ENCODE measurements around the gene TMC6.

TMC6 gene

GRCh38 chr17:78109489-78109761, 19.1 kb downstream of the TMC6 start:
- Histone ChIP-seq H3K36me3 (ENCODE audit: insufficient read depth, low read length) (no peaks in the 10 kb centered on the region; the same call in 1 of the 2 replicates), H3K9me3 (ENCODE audit: low read depth, low read length) (no peaks in the 10 kb centered on the region), H3K4me3 (no peak overlapping the region), H3K9ac (ENCODE audit: insufficient read length) (no peak overlapping the region), H3K27ac (no peak overlapping the region)
- DNase-seq (ENCODE audit: low read depth, low spot score), result no peak
- TF ChIP-seq FOXP2 (optimal IDR thresholded peaks at IDR 0.05; ENCODE audit: control extremely low read depth, extremely low read length, insufficient read depth) (no peak), EZH2 (IDR thresholded peaks at IDR 0.05) (no peak), POLR2AphosphoS5 (IDR thresholded peaks at IDR 0.05; ENCODE audit: borderline replicate concordance, low read depth, low read length) (no peak)

- H3K36me3 ChIP-seq (ENCODE audit: insufficient read depth, low read length), result no peaks in the 10 kb centered on the region; the same call in 1 of the 2 replicates
- H3K9me3 ChIP-seq (ENCODE audit: low read depth, low read length), result no peaks in the 10 kb centered on the region
- no peak overlapping the region for H3K4me3 ChIP-seq
- no peak for DNase-seq (ENCODE audit: low read depth, low spot score)
- no peak overlapping the region for H3K27ac ChIP-seq
- TF ChIP-seq EZH2 (IDR thresholded peaks at IDR 0.05), result no peak
- no peak for TF ChIP-seq POLR2AphosphoS5 (IDR thresholded peaks at IDR 0.05; ENCODE audit: borderline replicate concordance, low read depth, low read length)
- no peak for TF ChIP-seq FOXP2 (optimal IDR thresholded peaks at IDR 0.05; ENCODE audit: control extremely low read depth, extremely low read length, insufficient read depth)
- H3K9ac ChIP-seq (ENCODE audit: insufficient read length), result no peak overlapping the region
Measured at GRCh38 chr17:78108726-78109488, 19.6 kb downstream of the TMC6 start.

- H3K36me3 ChIP-seq (ENCODE audit: insufficient read depth, low read length), result no peaks in the 10 kb centered on the region; the same call in 1 of the 2 replicates
- H3K9ac ChIP-seq (ENCODE audit: insufficient read length), result no peak overlapping the region
- H3K9me3 ChIP-seq (ENCODE audit: low read depth, low read length), result no peaks in the 10 kb centered on the region
- no peak overlapping the region for H3K27ac ChIP-seq
- DNase-seq (ENCODE audit: low read depth, low spot score), result no peak
- H3K4me3 ChIP-seq, result no peak overlapping the region
- TF ChIP-seq EZH2 (IDR thresholded peaks at IDR 0.05), result no peak
- TF ChIP-seq FOXP2 (optimal IDR thresholded peaks at IDR 0.05; ENCODE audit: control extremely low read depth, extremely low read length, insufficient read depth), result no peak
- TF ChIP-seq POLR2AphosphoS5 (IDR thresholded peaks at IDR 0.05; ENCODE audit: borderline replicate concordance, low read depth, low read length), result no peak
Measured at GRCh38 chr17:78107976-78108725, 20.4 kb downstream of the TMC6 start.

GRCh38 chr17:78107457-78107856, 21.1 kb downstream of the TMC6 start:
- no peak for TF ChIP-seq FOXP2 (optimal IDR thresholded peaks at IDR 0.05; ENCODE audit: control extremely low read depth, extremely low read length, insufficient read depth)
- TF ChIP-seq EZH2 (IDR thresholded peaks at IDR 0.05), result no peak
- no peak for TF ChIP-seq POLR2AphosphoS5 (IDR thresholded peaks at IDR 0.05; ENCODE audit: borderline replicate concordance, low read depth, low read length)
- H3K27ac ChIP-seq, result peak overlapping the region; percentile 12; the same call in 1 of the 2 replicates
- no peak overlapping the region for H3K4me3 ChIP-seq
- H3K36me3 ChIP-seq (ENCODE audit: insufficient read depth, low read length), result no peaks in the 10 kb centered on the region; the same call in 1 of the 2 replicates
- DNase-seq (ENCODE audit: low read depth, low spot score), result no peak
- no peaks in the 10 kb centered on the region for H3K9me3 ChIP-seq (ENCODE audit: low read depth, low read length)
- H3K9ac ChIP-seq (ENCODE audit: insufficient read length), result no peak overlapping the region

DNA sequence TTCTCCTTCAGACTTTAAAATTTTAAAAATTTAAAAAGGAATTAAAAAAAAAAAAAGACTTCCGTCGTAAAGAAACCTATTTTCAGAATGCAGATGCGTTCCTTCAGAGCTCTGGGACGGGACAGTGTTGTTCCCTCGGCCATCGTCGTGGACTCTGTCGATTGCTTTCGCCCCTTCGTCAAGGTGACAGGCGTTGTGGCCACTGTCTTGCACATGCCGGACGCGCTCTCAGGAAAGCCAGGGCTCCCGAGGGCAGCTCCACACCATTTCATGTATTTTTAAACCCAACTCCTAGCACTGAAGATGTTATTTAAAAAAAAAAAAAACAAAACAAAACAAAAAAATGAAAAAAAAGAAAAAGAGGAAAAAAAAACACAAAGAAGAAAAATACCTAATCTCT, 22.3 kb downstream of the TMC6 start:
- Histone ChIP-seq H3K9ac (ENCODE audit: insufficient read length) (no peak overlapping the region), H3K27ac (no peak overlapping the region), H3K9me3 (ENCODE audit: low read depth, low read length) (no peaks in the 10 kb centered on the region; the same call in 1 of the 2 replicates), H3K4me3 (no peak overlapping the region), H3K36me3 (ENCODE audit: insufficient read depth, low read length) (peaks cover 8% of the 10 kb centered on the region; the same call in 1 of the 2 replicates)
- DNase-seq (ENCODE audit: low read depth, low spot score), result no peak
- TF ChIP-seq EZH2 (IDR thresholded peaks at IDR 0.05) (no peak), FOXP2 (optimal IDR thresholded peaks at IDR 0.05; ENCODE audit: control extremely low read depth, extremely low read length, insufficient read depth) (no peak), POLR2AphosphoS5 (IDR thresholded peaks at IDR 0.05; ENCODE audit: borderline replicate concordance, low read depth, low read length) (no peak)

GRCh38 chr17:78105551-78105950, 23.0 kb downstream of the TMC6 start:
- H3K4me3 ChIP-seq, result no peak overlapping the region
- DNase-seq (ENCODE audit: low read depth, low spot score), result no peak
- peak overlapping the region; percentile 0 for H3K9ac ChIP-seq (ENCODE audit: insufficient read length)
- no peak for TF ChIP-seq POLR2AphosphoS5 (IDR thresholded peaks at IDR 0.05; ENCODE audit: borderline replicate concordance, low read depth, low read length)
- no peak for TF ChIP-seq FOXP2 (optimal IDR thresholded peaks at IDR 0.05; ENCODE audit: control extremely low read depth, extremely low read length, insufficient read depth)
- TF ChIP-seq EZH2 (IDR thresholded peaks at IDR 0.05), result no peak
- no peaks in the 10 kb centered on the region; the same call in 1 of the 2 replicates for H3K9me3 ChIP-seq (ENCODE audit: low read depth, low read length)
- H3K27ac ChIP-seq, result peak overlapping the region; percentile 68
- H3K36me3 ChIP-seq (ENCODE audit: insufficient read depth, low read length), result peaks cover 10% of the 10 kb centered on the region; the same call in 1 of the 2 replicates

DNA sequence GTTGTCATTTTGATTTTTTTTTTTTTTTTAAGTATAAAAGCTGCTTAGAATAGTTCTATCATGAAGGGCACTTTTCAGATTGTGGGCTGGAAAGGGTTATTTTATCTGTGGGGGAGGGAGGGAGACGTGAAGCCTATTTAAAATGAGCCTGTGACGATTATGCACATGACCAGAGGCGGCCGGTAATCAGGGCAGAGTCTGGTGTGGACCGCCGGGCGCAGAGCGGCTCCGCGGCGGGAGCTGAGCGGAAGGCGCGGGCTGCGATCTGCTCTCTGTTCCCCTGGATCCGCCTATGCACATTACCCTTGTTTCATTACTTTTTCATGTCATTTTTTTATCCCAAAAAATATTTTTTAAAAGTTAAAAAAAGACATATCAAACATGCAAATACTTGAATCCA, 23.5 kb downstream of the TMC6 start:
- no peak for TF ChIP-seq POLR2AphosphoS5 (IDR thresholded peaks at IDR 0.05; ENCODE audit: borderline replicate concordance, low read depth, low read length)
- TF ChIP-seq EZH2 (IDR thresholded peaks at IDR 0.05), result no peak
- TF ChIP-seq FOXP2 (optimal IDR thresholded peaks at IDR 0.05; ENCODE audit: control extremely low read depth, extremely low read length, insufficient read depth), result no peak
- Histone ChIP-seq H3K4me3 (no peak overlapping the region), H3K27ac (peak overlapping the region; percentile 68), H3K9ac (ENCODE audit: insufficient read length) (peak overlapping the region; percentile 0), H3K36me3 (ENCODE audit: insufficient read depth, low read length) (peaks cover 14% of the 10 kb centered on the region; the same call in 1 of the 2 replicates), H3K9me3 (ENCODE audit: low read depth, low read length) (no peaks in the 10 kb centered on the region; the same call in 1 of the 2 replicates)
- no peak for DNase-seq (ENCODE audit: low read depth, low spot score)

- H3K4me3 ChIP-seq, result no peak overlapping the region
- no peak overlapping the region for H3K9ac ChIP-seq (ENCODE audit: insufficient read length)
- TF ChIP-seq POLR2AphosphoS5 (IDR thresholded peaks at IDR 0.05; ENCODE audit: borderline replicate concordance, low read depth, low read length) (no peak), EZH2 (IDR thresholded peaks at IDR 0.05) (no peak), FOXP2 (optimal IDR thresholded peaks at IDR 0.05; ENCODE audit: control extremely low read depth, extremely low read length, insufficient read depth) (no peak)
- no peak for DNase-seq (ENCODE audit: low read depth, low spot score)
- H3K9me3 ChIP-seq (ENCODE audit: low read depth, low read length), result no peaks in the 10 kb centered on the region; the same call in 1 of the 2 replicates
- no peak overlapping the region for H3K27ac ChIP-seq
- peaks cover 17% of the 10 kb centered on the region; the same call in 1 of the 2 replicates for H3K36me3 ChIP-seq (ENCODE audit: insufficient read depth, low read length)
Measured at GRCh38 chr17:78104540-78104941, 24.0 kb downstream of the TMC6 start.
